ENCODE results near the gene CDX2.

Gene CDX2

GRCh38 chr13:27928805-27929753 is 40.0 kb downstream of the CDX2 start:
- DNase-seq (ENCODE audit: low spot score) = no peak

- DNase-seq (ENCODE audit: low spot score) = no peak
Observed at GRCh38 chr13:27928353-27928804, 40.7 kb downstream of the CDX2 start.

GRCh38 chr13:27927444-27928352 is 41.4 kb downstream of the CDX2 start:
- no peak for DNase-seq (ENCODE audit: low spot score)

- no peak for DNase-seq (ENCODE audit: low spot score)
Observed at GRCh38 chr13:27926644-27927434, 42.3 kb downstream of the CDX2 start.

GRCh38 chr13:27925220-27925991 is 43.7 kb downstream of the CDX2 start:
- DNase-seq (ENCODE audit: low spot score) = no peak

GRCh38 chr13:27924529-27925141 is 44.5 kb downstream of the CDX2 start:
- DNase-seq (ENCODE audit: low spot score) = no peak

GRCh38 chr13:27923794-27924528 is 45.2 kb downstream of the CDX2 start:
- DNase-seq (ENCODE audit: low spot score) = no peak

- no peak for DNase-seq (ENCODE audit: low spot score)
Observed at GRCh38 chr13:27922883-27923612, 46.1 kb downstream of the CDX2 start.

- DNase-seq (ENCODE audit: low spot score) = no peak
Observed at GRCh38 chr13:27921961-27922882, 46.9 kb downstream of the CDX2 start.

- no peak for DNase-seq (ENCODE audit: low spot score)
Observed at GRCh38 chr13:27921421-27921960, 47.6 kb downstream of the CDX2 start.

GRCh38 chr13:27920677-27921420 is 48.3 kb downstream of the CDX2 start:
- peak; percentile 54 for DNase-seq (ENCODE audit: low spot score)

GRCh38 chr13:27919934-27920676 is 49.0 kb downstream of the CDX2 start, which contains the start of gene PDX1:
Gene PDX1 (plus strand): TSS chr13:27920000. CDS start chr13:27920139, 139 bp downstream.
- no peak for DNase-seq (ENCODE audit: low spot score)

GRCh38 chr13:27919659-27919933 is 49.5 kb downstream of the CDX2 start:
- DNase-seq (ENCODE audit: low spot score) = no peak

- DNase-seq (ENCODE audit: low spot score) = no peak
Observed at GRCh38 chr13:27918918-27919658, 50.0 kb downstream of the CDX2 start.

GRCh38 chr13:27918041-27918917 is 50.8 kb downstream of the CDX2 start:
- no peak for DNase-seq (ENCODE audit: low spot score)
